ENCODE results near the gene BRDT.

The BRDT gene

GRCh38 chr1:92031281-92032110, 82.3 kb downstream of the BRDT start:
- TF ChIP-seq POU6F1 (CRISPR knock-in tag; IDR thresholded peaks at IDR 0.05; ENCODE audit: borderline replicate concordance, low read depth) (no peak), OSR1 (CRISPR knock-in tag; IDR thresholded peaks at IDR 0.05) (no peak), ZFP30 (CRISPR knock-in tag; IDR thresholded peaks at IDR 0.05) (no peak), ESRRG (CRISPR knock-in tag; IDR thresholded peaks at IDR 0.05) (no peak), SNAI2 (CRISPR knock-in tag; IDR thresholded peaks at IDR 0.05) (no peak), ISL1 (CRISPR knock-in tag; IDR thresholded peaks at IDR 0.05) (no peak), ARNTL (CRISPR knock-in tag; IDR thresholded peaks at IDR 0.05; ENCODE audit: borderline replicate concordance, low read depth) (no peak), PATZ1 (CRISPR knock-in tag; IDR thresholded peaks at IDR 0.05; ENCODE audit: borderline replicate concordance) (no peak)
- no peak for ATAC-seq

GRCh38 chr1:92037400-92037799, 88.2 kb downstream of the BRDT start:
- TF ChIP-seq BACH2 (CRISPR knock-in tag; IDR thresholded peaks at IDR 0.05; ENCODE audit: borderline replicate concordance) (no peak), ZNF8 (CRISPR knock-in tag; IDR thresholded peaks at IDR 0.05) (no peak), ISL1 (CRISPR knock-in tag; IDR thresholded peaks at IDR 0.05) (no peak), POU6F1 (CRISPR knock-in tag; IDR thresholded peaks at IDR 0.05; ENCODE audit: borderline replicate concordance, low read depth) (no peak), SNAI2 (CRISPR knock-in tag; IDR thresholded peaks at IDR 0.05) (no peak), ZNF565 (CRISPR knock-in tag; conservative IDR thresholded peaks at IDR 0.05; ENCODE audit: low read depth) (no peak), ZFP3 (CRISPR knock-in tag; IDR thresholded peaks at IDR 0.05) (no peak)
- no peak for ATAC-seq

- TF ChIP-seq CSDC2 (CRISPR knock-in tag; IDR thresholded peaks at IDR 0.05) (no peak), PPARA (CRISPR knock-in tag; IDR thresholded peaks at IDR 0.05; ENCODE audit: borderline replicate concordance) (no peak), ZFP3 (CRISPR knock-in tag; IDR thresholded peaks at IDR 0.05) (no peak), ESRRG (CRISPR knock-in tag; IDR thresholded peaks at IDR 0.05) (no peak), CSRNP3 (CRISPR knock-in tag; IDR thresholded peaks at IDR 0.05) (no peak), OSR1 (CRISPR knock-in tag; IDR thresholded peaks at IDR 0.05) (no peak)
- no peak for ATAC-seq
These were observed 89.6 kb downstream of the BRDT start for GRCh38 chr1:92038695-92039346.

GRCh38 chr1:92040971-92041370, 91.8 kb downstream of the BRDT start:
- TF ChIP-seq TSHZ2 (CRISPR knock-in tag; IDR thresholded peaks at IDR 0.05) (no peak), OSR1 (CRISPR knock-in tag; IDR thresholded peaks at IDR 0.05) (no peak), TCF4 (CRISPR knock-in tag; IDR thresholded peaks at IDR 0.05; ENCODE audit: borderline replicate concordance) (no peak), SNAI2 (CRISPR knock-in tag; IDR thresholded peaks at IDR 0.05) (no peak), CSDC2 (CRISPR knock-in tag; IDR thresholded peaks at IDR 0.05) (no peak), PPARA (CRISPR knock-in tag; IDR thresholded peaks at IDR 0.05; ENCODE audit: borderline replicate concordance) (no peak), CREB5 (CRISPR knock-in tag; IDR thresholded peaks at IDR 0.05; ENCODE audit: low read depth) (no peak), ZNF565 (CRISPR knock-in tag; conservative IDR thresholded peaks at IDR 0.05; ENCODE audit: low read depth) (no peak), ISL1 (CRISPR knock-in tag; IDR thresholded peaks at IDR 0.05) (no peak), RARB (CRISPR knock-in tag; IDR thresholded peaks at IDR 0.05) (no peak), CSRNP3 (CRISPR knock-in tag; IDR thresholded peaks at IDR 0.05) (no peak)
- ATAC-seq: no peak

Data from SK-N-SH treated with all-trans-retinoic acid at 6 μM for 48 hours (cell line).